Cardiac fibroblast (primary cell): ENCODE measurements around the gene PUM1.
"Not testable (repeated sequence)": the region's sequence is repeated elsewhere in the genome, so short reads cannot be mapped to it uniquely, and the experiment has no call there.

ENCODE experiments used
- DNase-seq, 2 donors: peaks; one replicate each; pipeline versions ENCODE4 v3.0.0 to v3.0.0-alpha.2; 2010; ENCODE audit warnings: low read depth in 2 of 2
- H3K4me3 ChIP-seq, 2 donors: replicated peaks in 1 of 2; 1 replicate in 1 of 2; 2 replicates in 1 of 2; pipeline ENCODE4 v1.5.1; 2011; ENCODE audit warnings: low read depth in 2 of 2, low read length in 2 of 2, mild to moderate bottlenecking in 2 of 2, moderate library complexity in 1 of 2
- TF ChIP-seq, protein P1 (sequence below): IDR thresholded peaks from one replicate; pipeline ENCODE4 v1.5.1; 2011; ENCODE audit warnings: low read depth, mild to moderate bottlenecking, low read length, inconsistent platforms

The PUM1 gene

DNA sequence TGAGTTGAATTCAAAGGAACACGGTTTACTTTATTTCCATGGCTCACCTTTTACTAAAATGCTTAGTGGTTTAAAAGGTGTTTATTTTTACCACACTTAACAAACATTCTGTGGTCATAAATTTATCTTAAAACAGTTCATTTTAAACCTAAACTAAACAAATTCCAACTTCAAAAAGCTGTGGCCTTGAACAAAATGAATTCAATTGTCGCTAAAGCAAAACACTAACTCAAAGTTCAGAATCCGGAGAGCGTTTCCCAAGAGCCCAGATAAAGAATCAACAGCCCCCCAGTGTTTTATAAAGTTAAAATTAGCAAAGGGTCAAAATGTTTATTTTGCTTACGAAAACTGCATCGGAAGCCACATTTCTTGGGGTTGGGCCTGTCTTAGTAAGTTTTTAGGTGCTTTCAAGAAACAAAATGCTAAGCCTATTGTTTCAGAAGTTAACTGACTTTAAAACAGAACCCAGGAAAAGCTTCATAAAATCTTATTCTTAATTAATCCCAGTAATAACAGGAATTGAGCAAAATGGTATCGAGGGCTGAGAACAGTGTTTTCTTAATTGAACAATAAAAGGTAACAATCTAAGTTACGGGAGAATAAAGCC is 1.3 kb downstream of the PUM1 start:
- peak in 1 of 2 donors; percentile 22 for DNase-seq

DNA sequence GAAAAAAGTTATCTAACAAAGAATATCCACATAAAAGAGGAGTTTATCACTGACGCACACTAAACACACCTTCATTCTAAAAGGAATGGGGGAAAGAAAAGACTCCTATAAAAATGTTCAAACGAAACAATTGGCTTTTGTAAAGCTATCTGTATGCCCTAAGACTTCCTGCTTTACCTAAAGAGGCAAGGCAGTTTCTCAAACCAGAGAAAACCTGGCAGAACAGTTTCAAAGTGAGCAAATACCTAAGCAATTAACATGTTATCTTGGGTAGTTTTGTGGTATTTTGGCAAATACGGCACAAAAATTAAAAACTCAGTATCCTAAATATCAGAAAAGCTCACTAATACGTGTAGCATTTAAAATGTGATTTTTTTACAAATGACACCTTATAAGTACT is 1.9 kb downstream of the PUM1 start:
- H3K4me3 ChIP-seq, result peak overlapping the region; percentile 70 to 73
- DNase-seq, result peak in 1 of 2 donors; percentile 29
- TF ChIP-seq, protein P1, sequence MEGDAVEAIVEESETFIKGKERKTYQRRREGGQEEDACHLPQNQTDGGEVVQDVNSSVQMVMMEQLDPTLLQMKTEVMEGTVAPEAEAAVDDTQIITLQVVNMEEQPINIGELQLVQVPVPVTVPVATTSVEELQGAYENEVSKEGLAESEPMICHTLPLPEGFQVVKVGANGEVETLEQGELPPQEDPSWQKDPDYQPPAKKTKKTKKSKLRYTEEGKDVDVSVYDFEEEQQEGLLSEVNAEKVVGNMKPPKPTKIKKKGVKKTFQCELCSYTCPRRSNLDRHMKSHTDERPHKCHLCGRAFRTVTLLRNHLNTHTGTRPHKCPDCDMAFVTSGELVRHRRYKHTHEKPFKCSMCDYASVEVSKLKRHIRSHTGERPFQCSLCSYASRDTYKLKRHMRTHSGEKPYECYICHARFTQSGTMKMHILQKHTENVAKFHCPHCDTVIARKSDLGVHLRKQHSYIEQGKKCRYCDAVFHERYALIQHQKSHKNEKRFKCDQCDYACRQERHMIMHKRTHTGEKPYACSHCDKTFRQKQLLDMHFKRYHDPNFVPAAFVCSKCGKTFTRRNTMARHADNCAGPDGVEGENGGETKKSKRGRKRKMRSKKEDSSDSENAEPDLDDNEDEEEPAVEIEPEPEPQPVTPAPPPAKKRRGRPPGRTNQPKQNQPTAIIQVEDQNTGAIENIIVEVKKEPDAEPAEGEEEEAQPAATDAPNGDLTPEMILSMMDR, result no peak

More for the DNA sequence above, 1.3 kb downstream of the PUM1 start:
- H3K4me3 ChIP-seq, result peak overlapping the region; percentile 70 to 73
- TF ChIP-seq, protein P1, result no peak

DNA sequence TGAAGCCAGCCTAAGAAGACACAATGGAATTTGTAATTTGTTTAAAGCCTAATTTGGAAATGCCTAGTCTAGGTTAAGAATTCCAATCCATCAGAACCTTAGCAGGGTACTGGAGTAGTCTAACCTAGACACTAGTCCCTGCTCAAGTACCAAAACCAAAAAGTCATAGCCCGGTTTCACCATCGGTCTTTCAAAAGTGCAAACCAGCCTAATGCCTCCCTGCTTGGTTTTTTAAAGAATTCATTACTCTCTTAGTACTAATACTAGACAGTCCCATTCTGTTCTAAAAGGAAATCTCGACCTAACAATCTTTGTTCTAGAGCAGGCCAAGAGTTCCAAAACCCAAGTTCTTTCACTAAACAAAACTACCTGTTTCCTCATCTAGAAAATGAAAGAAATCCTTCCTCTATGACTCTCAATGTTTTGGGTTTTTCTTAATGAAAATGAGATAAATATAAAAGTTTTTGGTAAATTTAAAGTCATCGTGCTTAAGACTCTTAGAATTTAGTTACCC is 2.6 kb downstream of the PUM1 start:
- H3K4me3 ChIP-seq, result peak overlapping the region in 1 of 2 donors; percentile 70
- DNase-seq, result no peak
- TF ChIP-seq, protein P1, result no peak

DNA sequence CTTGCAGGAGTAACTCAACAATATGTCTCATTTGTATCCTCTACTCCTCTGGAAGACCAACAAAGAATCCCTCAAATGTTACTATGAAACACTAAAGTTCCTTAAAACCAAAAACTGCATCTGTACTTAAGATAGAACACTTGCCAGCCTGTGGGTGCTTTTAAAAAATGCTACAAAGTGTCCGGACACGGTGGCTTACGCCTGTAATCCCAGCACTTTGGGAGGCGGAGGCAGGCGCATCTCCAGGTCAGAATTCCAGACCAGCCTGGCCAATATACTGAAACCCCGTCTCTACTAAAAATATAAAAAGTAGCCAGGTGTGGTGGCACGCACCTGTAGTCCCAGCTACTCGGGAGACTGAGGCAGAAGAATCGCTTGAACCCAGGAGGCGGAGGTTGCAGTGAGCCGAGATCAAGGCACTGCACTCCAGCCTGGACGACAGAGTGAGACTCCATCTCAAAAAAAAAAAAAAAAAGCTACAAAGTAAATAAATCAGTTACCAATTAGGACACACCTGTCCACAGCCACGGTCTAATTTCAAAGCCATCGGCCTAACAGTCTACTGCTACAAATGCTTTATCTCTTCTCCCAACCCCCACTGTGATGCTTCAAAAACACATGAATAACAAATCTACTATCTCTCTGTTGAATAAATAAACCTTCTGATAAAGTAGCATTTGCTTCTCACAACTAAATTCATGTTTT is 3.2 kb downstream of the PUM1 start:
- DNase-seq, result not testable (repeated sequence)
- H3K4me3 ChIP-seq, result peak overlapping the region in 1 of 2 donors; percentile 18

DNA sequence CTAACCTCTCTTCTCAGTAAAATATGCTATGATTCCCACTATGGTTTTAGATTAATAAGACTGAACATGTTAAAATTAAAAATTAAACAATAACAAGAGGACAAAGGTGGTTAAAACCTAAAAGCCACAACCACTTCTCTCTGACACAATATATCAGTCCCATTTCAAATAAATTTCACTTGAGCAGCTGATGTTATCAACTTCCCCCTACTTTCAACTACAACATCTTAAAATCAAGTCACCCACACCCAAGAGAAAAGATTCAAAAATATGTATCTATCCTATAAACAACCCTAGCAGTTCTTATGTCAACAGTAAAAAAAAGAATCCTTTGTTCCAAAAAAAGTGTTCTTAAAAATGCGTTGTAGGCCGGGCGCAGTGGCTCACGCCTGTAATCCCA is 7.5 kb downstream of the PUM1 start:
- no peak for DNase-seq
- H3K4me3 ChIP-seq, result no peak overlapping the region
- TF ChIP-seq, protein P1, result no peak

DNA sequence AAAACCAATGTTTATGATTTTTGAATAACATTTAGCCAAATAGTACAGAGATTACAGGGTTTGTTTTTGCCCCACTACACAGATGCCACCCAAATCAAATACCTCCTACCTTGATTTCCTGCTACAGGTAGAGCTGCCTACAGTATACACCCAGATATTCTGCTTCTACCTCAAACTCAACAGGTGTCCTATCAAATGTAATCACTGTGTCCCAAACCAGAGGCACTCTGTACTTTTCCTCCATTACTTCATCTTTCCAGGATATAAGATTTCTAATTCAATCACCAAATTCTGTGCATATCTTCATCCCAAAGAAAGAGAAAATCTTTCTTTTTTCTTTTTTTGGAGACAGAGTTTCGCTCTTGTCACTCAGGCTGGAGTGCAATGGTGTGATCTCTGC is 9.6 kb downstream of the PUM1 start:
- TF ChIP-seq, protein P1, result no peak
- DNase-seq, result no peak

DNA sequence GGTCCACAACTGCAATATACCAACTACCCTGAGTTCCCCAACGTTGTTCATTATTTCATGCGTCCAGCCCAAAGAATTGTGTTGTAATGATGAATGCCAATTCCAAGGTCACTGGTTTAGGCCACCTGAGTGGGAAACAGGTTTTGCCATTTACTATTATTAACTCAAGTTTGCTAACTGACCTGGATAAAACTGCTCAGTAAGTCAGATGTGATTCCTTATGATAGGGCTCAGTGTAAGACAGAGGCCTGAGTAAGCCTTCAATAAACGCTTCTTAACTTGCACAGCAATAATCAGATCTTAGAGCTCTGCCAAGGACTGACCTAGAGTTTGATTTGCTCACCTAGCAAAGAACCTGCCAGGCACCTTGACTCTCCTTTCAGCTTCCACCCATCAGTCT is 10.0 kb downstream of the PUM1 start:
- DNase-seq, result no peak
- no peak overlapping the region for H3K4me3 ChIP-seq
- TF ChIP-seq, protein P1, result no peak

More for the DNA sequence above, 9.6 kb downstream of the PUM1 start:
- H3K4me3 ChIP-seq, result no peak overlapping the region
